ENCODE measurements around the gene RANGRF. TPM values are rescaled to one million over a fixed set of nuclear protein-coding genes. Genes with fewer than 3 reads are reported as not detected.

The RANGRF gene, protein sequence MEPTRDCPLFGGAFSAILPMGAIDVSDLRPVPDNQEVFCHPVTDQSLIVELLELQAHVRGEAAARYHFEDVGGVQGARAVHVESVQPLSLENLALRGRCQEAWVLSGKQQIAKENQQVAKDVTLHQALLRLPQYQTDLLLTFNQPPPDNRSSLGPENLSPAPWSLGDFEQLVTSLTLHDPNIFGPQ
- total RNA-seq (10 to 100 TPM; 18.8 to 30.2 (median 25.1) TPM), polyA plus RNA-seq (10 to 100 TPM; 24.5 to 46.9 (median 41.4) TPM)
- long read RNA-seq, donor 1, transcript RANGRF-202 (4 exons, 1,074 nt): minor isoform, 11 of 60 reads
- long read RNA-seq, donor 1, transcript RANGRF-201 (5 exons, 1,009 nt): major isoform, 16 of 60 reads
- long read RNA-seq, donor 1, partial matches to known transcripts: 25 of 60 reads
- long read RNA-seq, donor 1, other reads (novel, unspliced or antisense): 0 of 60 reads
- long read RNA-seq, donor 2, transcript RANGRF-201 (5 exons, 1,009 nt): major isoform, 7 of 28 reads
- long read RNA-seq, donor 2, partial matches to known transcripts: 10 of 28 reads
- long read RNA-seq, donor 2, other reads (novel, unspliced or antisense): 0 of 28 reads
- long read RNA-seq, donor 3, transcript RANGRF-202 (4 exons, 1,074 nt): major isoform, 5 of 16 reads
- long read RNA-seq, donor 3, transcript RANGRF-201 (5 exons, 1,009 nt): major isoform, 5 of 16 reads
- long read RNA-seq, donor 3, partial matches to known transcripts: 0 of 16 reads
- long read RNA-seq, donor 3, other reads (novel, unspliced or antisense): 0 of 16 reads
- long read RNA-seq, donor 4, transcript RANGRF-201 (5 exons, 1,009 nt): major isoform, 6 of 20 reads
- long read RNA-seq, donor 4, transcript RANGRF-202 (4 exons, 1,074 nt): major isoform, 6 of 20 reads
- long read RNA-seq, donor 4, transcript RANGRF-203 (3 exons, 1,140 nt): minor isoform, 5 of 20 reads
- long read RNA-seq, donor 4, partial matches to known transcripts: 0 of 20 reads
- long read RNA-seq, donor 4, other reads (novel, unspliced or antisense): 1 of 20 reads
- long read RNA-seq, donor 5, transcript RANGRF-201 (5 exons, 1,009 nt): major isoform, 10 of 26 reads
- long read RNA-seq, donor 5, transcript RANGRF-202 (4 exons, 1,074 nt): minor isoform, 7 of 26 reads
- long read RNA-seq, donor 5, partial matches to known transcripts: 1 of 26 reads
- long read RNA-seq, donor 5, other reads (novel, unspliced or antisense): 3 of 26 reads
- long read RNA-seq, donor 6, transcript RANGRF-202 (4 exons, 1,074 nt): minor isoform, 5 of 22 reads
- long read RNA-seq, donor 6, transcript RANGRF-201 (5 exons, 1,009 nt): major isoform, 9 of 22 reads
- long read RNA-seq, donor 6, partial matches to known transcripts: 1 of 22 reads
- long read RNA-seq, donor 6, other reads (novel, unspliced or antisense): 5 of 22 reads
- long read RNA-seq, donor 7, transcript RANGRF-201 (5 exons, 1,009 nt): major isoform, 15 of 27 reads
- long read RNA-seq, donor 7, partial matches to known transcripts: 6 of 27 reads
- long read RNA-seq, donor 7, other reads (novel, unspliced or antisense): 0 of 27 reads
- long read RNA-seq, donor 8, transcript RANGRF-201 (5 exons, 1,009 nt): major isoform, 11 of 50 reads
- long read RNA-seq, donor 8, transcript RANGRF-205 (4 exons, 749 nt): minor isoform, 5 of 50 reads
- long read RNA-seq, donor 8, transcript RANGRF-202 (4 exons, 1,074 nt): minor isoform, 10 of 50 reads
- long read RNA-seq, donor 8, partial matches to known transcripts: 19 of 50 reads
- long read RNA-seq, donor 8, other reads (novel, unspliced or antisense): 0 of 50 reads
- long read RNA-seq, donor 9, transcript RANGRF-202 (4 exons, 1,074 nt): minor isoform, 7 of 20 reads
- long read RNA-seq, donor 9, transcript RANGRF-201 (5 exons, 1,009 nt): major isoform, 11 of 20 reads
- long read RNA-seq, donor 9, partial matches to known transcripts: 0 of 20 reads
- long read RNA-seq, donor 9, other reads (novel, unspliced or antisense): 0 of 20 reads
- long read RNA-seq, donor 10, transcript RANGRF-202 (4 exons, 1,074 nt): major isoform, 7 of 25 reads
- long read RNA-seq, donor 10, transcript RANGRF-201 (5 exons, 1,009 nt): minor isoform, 6 of 25 reads
- long read RNA-seq, donor 10, partial matches to known transcripts: 5 of 25 reads
- long read RNA-seq, donor 10, other reads (novel, unspliced or antisense): 0 of 25 reads

DNA sequence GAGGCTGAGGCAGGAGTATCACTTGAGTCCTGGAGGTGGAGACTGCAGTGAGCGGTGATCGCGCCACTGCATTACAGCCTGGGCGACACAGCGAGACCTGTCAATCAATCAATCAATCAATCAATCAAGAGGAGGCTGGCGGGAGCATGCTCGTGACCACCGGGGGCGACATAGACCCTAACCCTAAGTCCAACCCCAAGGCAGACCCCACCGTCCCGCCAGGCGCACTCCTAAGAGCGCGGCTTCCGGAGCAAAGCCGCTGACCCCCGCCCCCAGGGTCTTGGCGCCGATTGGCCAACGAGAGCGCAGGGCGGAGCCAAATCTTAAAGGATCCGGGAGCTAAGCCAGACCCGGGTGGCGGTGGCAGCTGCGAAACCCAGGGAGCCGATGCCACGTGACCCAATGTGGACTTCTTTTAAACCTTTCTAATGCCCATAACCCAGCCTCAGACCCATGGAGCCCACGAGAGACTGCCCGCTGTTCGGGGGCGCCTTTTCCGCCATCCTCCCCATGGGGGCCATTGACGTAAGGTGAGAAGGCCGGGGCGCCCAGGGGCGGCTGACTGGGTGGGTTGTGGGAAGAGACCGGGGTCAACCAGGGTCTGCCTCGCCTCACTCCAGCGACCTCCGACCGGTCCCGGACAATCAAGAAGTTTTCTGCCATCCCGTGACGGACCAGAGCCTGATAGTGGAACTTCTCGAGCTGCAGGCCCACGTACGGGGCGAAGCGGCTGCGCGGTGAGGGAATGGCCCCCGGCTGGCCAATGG lies at the start of gene RANGRF:
Gene RANGRF (plus strand): TSS at position 335 of the 767 bp plus-strand sequence. CDS start 119 bp downstream, at position 454.
- H3K27ac ChIP-seq: peak within 1 kb of the TSS; percentile 75 to 98 (median 94)
- H3K4me1 ChIP-seq (replicated peaks in 1 of 2): peaks cover 9 to 11% of the 10 kb centered on the region in 2 donors
- H3K27me3 ChIP-seq: no peaks in the 10 kb centered on the region
- TF ChIP-seq POLR2A (IDR thresholded peaks at IDR 0.05): peak; percentile 54
- TF ChIP-seq, protein P1, sequence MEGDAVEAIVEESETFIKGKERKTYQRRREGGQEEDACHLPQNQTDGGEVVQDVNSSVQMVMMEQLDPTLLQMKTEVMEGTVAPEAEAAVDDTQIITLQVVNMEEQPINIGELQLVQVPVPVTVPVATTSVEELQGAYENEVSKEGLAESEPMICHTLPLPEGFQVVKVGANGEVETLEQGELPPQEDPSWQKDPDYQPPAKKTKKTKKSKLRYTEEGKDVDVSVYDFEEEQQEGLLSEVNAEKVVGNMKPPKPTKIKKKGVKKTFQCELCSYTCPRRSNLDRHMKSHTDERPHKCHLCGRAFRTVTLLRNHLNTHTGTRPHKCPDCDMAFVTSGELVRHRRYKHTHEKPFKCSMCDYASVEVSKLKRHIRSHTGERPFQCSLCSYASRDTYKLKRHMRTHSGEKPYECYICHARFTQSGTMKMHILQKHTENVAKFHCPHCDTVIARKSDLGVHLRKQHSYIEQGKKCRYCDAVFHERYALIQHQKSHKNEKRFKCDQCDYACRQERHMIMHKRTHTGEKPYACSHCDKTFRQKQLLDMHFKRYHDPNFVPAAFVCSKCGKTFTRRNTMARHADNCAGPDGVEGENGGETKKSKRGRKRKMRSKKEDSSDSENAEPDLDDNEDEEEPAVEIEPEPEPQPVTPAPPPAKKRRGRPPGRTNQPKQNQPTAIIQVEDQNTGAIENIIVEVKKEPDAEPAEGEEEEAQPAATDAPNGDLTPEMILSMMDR (IDR thresholded peaks at IDR 0.05): peak in 1 of 6 experiments; percentile 8
- intact Hi-C loops (cut with DNase I): loop anchor here in 1 of 2 donors (5.0 kb wide), 1 partner anchor 36 kb away; no protein-coding TSS in a partner anchor
- 0 to 1% (median 0%) methylated on average over 3 to 53 of the region's 53 CpGs for WGBS, 4 donors
- H3K36me3 ChIP-seq (replicated peaks in 1 of 2): no peaks in the 10 kb centered on the region
- peak within 1 kb of the TSS; percentile 59 to 88 (median 70) for H3K4me3 ChIP-seq
- no peaks in the 10 kb centered on the region for H3K9me3 ChIP-seq (replicated peaks in 1 of 3)
- DNase-seq: peak; percentile 89 to 95 (median 92)

DNA sequence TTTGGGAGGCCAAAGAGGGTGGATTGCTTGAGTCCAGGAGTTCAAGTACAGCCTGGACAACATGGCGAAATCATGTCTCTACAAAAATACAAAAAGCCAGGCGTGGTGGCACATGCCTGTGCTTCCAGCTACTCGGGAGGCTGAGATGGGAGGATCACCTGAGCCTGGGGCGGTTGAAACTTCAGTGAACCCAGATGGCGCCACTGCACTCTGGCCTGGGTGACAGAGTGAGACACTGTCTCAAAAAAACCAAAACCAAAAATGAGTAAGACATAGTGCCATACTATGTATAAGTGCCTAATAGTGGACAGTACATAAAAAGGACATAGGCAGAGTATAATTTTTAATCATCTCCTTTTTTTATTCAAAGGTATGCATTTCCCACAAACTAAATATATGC lies 44.6 kb upstream of the RANGRF start:
- no peak overlapping the region for H3K4me3 ChIP-seq
- no peaks in the 10 kb centered on the region for H3K9me3 ChIP-seq (replicated peaks in 1 of 3)
- intact Hi-C loops (cut with DNase I): no loop called here
- no peak for DNase-seq
- H3K36me3 ChIP-seq (replicated peaks in 1 of 2): peaks cover 0 to 4% of the 10 kb centered on the region in 2 donors
- no peaks in the 10 kb centered on the region for H3K4me1 ChIP-seq (replicated peaks in 1 of 2)
- H3K27ac ChIP-seq: no peak overlapping the region
- H3K27me3 ChIP-seq: no peaks in the 10 kb centered on the region
- TF ChIP-seq, protein P1 (IDR thresholded peaks at IDR 0.05): no peak
- no peak for TF ChIP-seq POLR2A (IDR thresholded peaks at IDR 0.05)
- WGBS, 4 donors: 87 to 96% (median 95%) methylated on average over 5 of the region's 5 CpGs

DNA sequence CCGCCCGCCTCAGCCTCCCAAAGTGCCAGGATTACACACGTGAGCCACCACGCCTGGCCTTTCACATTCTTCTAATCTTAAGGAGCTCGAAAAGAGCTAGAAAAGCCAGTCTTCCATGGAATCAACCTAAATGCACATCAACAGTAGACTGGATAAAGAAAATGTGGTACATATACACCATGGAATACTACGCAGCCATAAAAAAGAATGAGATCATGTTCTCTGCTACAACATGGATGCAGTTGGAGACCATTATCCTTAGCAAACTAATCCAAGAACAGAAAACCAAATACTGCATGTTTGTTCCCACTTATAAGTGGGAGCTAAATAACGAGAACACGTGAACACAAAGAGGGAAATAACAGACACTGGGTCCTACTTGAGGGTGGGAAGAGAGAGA lies 43.7 kb upstream of the RANGRF start:
- intact Hi-C loops (cut with DNase I): no loop called here

More for the DNA sequence above, 43.7 kb upstream of the RANGRF start:
- H3K4me3 ChIP-seq: no peak overlapping the region
- no peaks in the 10 kb centered on the region for H3K9me3 ChIP-seq (replicated peaks in 1 of 3)
- no peak overlapping the region for H3K27ac ChIP-seq
- H3K36me3 ChIP-seq (replicated peaks in 1 of 2): no peaks in the 10 kb centered on the region
- no peak for DNase-seq
- H3K4me1 ChIP-seq (replicated peaks in 1 of 2): peaks cover 0 to 5% of the 10 kb centered on the region in 2 donors
- no peaks in the 10 kb centered on the region for H3K27me3 ChIP-seq
- 98 to 99% (median 98%) methylated on average over 8 of the region's 8 CpGs for WGBS, 4 donors
- TF ChIP-seq, protein P1 (IDR thresholded peaks at IDR 0.05): no peak
- no peak for TF ChIP-seq POLR2A (IDR thresholded peaks at IDR 0.05)
